Effector memory CD8-positive, alpha-beta T cell (primary cell): ENCODE results near the gene CSNK1A1.

Source experiments
- ATAC-seq: fragments of 150-1000 bp; cut with Tn5 transposase; replicated peaks from 2 replicates; pipeline ENCODE4 v1.10.0; 2021; ENCODE audit warnings: mild to moderate bottlenecking, moderate library complexity
- DNase-seq, 3 experiments: peaks; one replicate each; pipeline ENCODE4 v3.0.0; 2021
- H3K27ac Mint-ChIP-seq, 2 donors: one replicate each; pipeline ENCODE4 v1.8.0; 2022; ENCODE audit warnings: mild to moderate bottlenecking in 2 of 2, mixed read lengths in 2 of 2, moderate library complexity in 2 of 2
- H3K27me3 Mint-ChIP-seq, 2 donors: one replicate each; pipeline ENCODE4 v1.8.0; 2022; ENCODE audit warnings: mixed read lengths in 2 of 2
- H3K36me3 Mint-ChIP-seq: one replicate; pipeline ENCODE4 v1.8.0; 2022; ENCODE audit warnings: mild to moderate bottlenecking, moderate library complexity, mixed read lengths; ENCODE audit not compliant: insufficient read depth
- H3K4me1 Mint-ChIP-seq, 2 donors: one replicate each; pipeline ENCODE4 v1.8.0; 2022; ENCODE audit warnings: low read depth in 2 of 2, mixed read lengths in 2 of 2
- H3K4me3 Mint-ChIP-seq, 2 donors: one replicate each; pipeline ENCODE4 v1.8.0; 2022; ENCODE audit warnings: mild to moderate bottlenecking in 2 of 2, mixed read lengths in 2 of 2, moderate library complexity in 2 of 2
- H3K9me3 Mint-ChIP-seq, 2 donors: one replicate each; pipeline ENCODE4 v1.8.0; 2022; ENCODE audit warnings: mixed read lengths in 2 of 2

Gene CSNK1A1

GRCh38 chr5:149561848-149562247 lies 10.6 kb upstream of the CSNK1A1 start:
- no peaks in the 10 kb centered on the region for H3K27me3 Mint-ChIP-seq
- H3K4me1 Mint-ChIP-seq = peaks cover 0 to 2% of the 10 kb centered on the region in 2 donors
- no peak overlapping the region for H3K4me3 Mint-ChIP-seq
- H3K27ac Mint-ChIP-seq = peak overlapping the region in 1 of 2 donors; percentile 11
- ATAC-seq (no peak), DNase-seq (no peak)
- no peaks in the 10 kb centered on the region for H3K36me3 Mint-ChIP-seq
- no peaks in the 10 kb centered on the region for H3K9me3 Mint-ChIP-seq

GRCh38 chr5:149559706-149560105 lies 8.5 kb upstream of the CSNK1A1 start:
- no peak overlapping the region for H3K4me3 Mint-ChIP-seq
- ATAC-seq (no peak), DNase-seq (no peak)
- no peaks in the 10 kb centered on the region for H3K27me3 Mint-ChIP-seq
- no peak overlapping the region for H3K27ac Mint-ChIP-seq
- no peaks in the 10 kb centered on the region for H3K9me3 Mint-ChIP-seq
- no peaks in the 10 kb centered on the region for H3K36me3 Mint-ChIP-seq
- H3K4me1 Mint-ChIP-seq = peaks cover 0 to 2% of the 10 kb centered on the region in 2 donors

DNA sequence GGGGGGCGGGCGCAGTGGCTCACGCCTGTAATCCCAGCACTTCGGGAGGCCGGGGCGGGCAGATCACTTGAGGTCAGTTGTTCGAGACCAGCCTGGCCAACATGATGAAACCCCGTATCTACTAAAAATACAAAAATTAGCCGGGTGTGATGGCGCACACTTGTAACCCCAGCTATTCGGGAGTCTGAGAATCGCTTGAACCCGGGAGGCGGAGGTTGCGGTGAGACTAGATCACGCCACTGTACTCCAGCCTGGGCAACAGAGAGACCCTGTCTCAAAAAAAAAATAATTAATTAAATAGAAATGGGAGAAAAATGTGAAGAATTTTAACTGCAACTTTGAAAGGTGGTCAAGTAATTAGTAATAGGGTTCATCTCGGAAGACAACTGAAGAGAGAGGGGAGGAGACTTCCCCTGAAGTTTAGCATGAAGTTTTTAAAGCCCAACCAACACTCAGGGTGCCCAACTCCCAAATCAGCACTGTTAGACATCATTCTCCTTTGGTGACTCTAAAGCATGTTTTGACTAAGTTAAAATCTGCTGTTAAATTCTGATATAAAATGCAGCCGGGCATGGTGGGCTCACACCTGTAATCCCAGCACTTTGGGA lies 1.4 kb upstream of the CSNK1A1 start:
- DNase-seq (no peak), ATAC-seq (no peak)
- Mint-ChIP-seq H3K36me3 (peaks cover 42% of the 10 kb centered on the region), H3K27me3 (no peaks in the 10 kb centered on the region), H3K4me3 (no peak overlapping the region), H3K9me3 (no peaks in the 10 kb centered on the region), H3K4me1 (peaks cover 19 to 24% of the 10 kb centered on the region in 2 donors), H3K27ac (no peak overlapping the region)

DNA sequence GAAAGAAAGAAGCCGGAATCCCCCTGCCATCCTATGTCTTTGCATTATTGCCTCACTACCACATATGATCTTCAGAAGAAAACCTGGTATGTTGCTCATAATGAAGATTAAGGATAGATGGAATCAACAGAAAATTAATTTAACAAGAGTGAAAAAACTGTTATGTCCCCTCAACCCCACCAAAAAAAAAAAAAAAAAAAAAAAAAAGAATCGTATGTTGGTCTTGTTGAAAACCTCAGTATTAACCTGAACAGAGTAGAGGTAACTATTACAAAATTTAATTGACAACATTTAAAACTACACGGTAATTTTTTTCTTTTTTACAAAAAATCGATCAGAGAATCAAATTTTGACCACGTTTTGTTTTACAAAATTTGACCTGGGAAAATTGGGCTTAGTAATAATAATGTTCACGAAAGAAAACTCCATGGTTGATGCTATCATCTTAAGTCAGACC lies 827 bp upstream of the CSNK1A1 start:
- Mint-ChIP-seq H3K27me3 (no peaks in the 10 kb centered on the region), H3K36me3 (peaks cover 48% of the 10 kb centered on the region), H3K4me3 (peak overlapping the region; percentile 96 to 97), H3K4me1 (peaks cover 23 to 29% of the 10 kb centered on the region in 2 donors), H3K9me3 (no peaks in the 10 kb centered on the region), H3K27ac (peak overlapping the region; percentile 99)
- DNase-seq (no peak), ATAC-seq (no peak)

DNA sequence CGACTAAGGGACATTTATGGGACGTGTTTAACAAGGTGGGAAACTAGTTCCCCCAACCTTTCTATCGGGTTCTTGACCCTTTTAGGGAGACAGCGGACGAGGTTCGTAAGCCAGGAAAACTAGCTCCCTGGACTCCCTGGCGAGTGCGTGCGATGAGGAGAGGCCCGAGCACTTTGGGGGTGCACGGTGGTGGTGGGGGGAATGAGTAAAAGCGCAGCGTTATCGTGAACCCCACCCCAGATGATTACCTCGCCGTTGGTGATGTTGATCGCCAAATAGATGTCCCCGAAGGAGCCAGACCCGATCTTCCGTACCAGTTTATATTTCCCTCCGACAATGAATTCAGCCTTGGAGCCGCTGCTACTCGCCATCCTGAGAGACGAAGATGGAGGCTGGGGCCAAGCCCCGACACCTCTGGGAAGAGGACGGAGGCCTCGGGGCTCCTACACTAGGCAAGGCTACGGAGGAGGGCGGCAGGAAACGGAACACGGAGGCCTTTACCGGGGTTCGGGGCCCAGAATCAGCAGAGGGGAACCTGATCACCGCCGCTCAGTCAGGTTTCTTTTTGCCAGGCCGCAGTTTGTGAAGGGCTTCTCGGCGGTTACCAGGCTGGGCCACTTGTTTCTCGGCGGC lies 529 bp downstream of the CSNK1A1 start:
- DNase-seq = peak in 2 of 3 experiments; percentile 5 to 10
- Mint-ChIP-seq H3K36me3 (peaks cover 59% of the 10 kb centered on the region), H3K4me3 (peak overlapping the region; percentile 96 to 97), H3K27me3 (no peaks in the 10 kb centered on the region), H3K9me3 (no peaks in the 10 kb centered on the region), H3K27ac (peak overlapping the region; percentile 99), H3K4me1 (peaks cover 32 to 42% of the 10 kb centered on the region in 2 donors)
- ATAC-seq = no peak

DNA sequence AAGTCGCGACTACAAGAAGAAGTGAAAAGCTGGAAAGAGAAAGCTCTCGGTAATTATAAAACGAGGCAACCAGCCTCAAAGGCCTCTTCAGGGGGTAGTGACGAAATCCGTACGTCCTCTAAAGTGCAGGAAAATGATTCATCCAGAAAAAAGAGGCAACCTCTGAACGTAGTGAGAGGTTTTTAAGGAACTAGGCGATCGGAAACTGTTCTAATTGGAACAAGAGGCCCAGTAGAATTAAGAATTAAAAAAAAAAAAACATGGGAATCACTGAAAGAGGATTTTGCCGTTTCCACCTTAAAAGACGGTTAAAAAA lies 1.0 kb downstream of the CSNK1A1 start:
- peak overlapping the region; percentile 96 to 97 for H3K4me3 Mint-ChIP-seq
- H3K27ac Mint-ChIP-seq = peak overlapping the region; percentile 99
- H3K27me3 Mint-ChIP-seq = no peaks in the 10 kb centered on the region
- ATAC-seq (no peak), DNase-seq (no peak)
- no peaks in the 10 kb centered on the region for H3K9me3 Mint-ChIP-seq
- H3K36me3 Mint-ChIP-seq = peaks cover 64% of the 10 kb centered on the region
- peaks cover 32 to 45% of the 10 kb centered on the region in 2 donors for H3K4me1 Mint-ChIP-seq

- no peak for ATAC-seq
- DNase-seq = peak; percentile 15 to 19 (median 15)
- no peaks in the 10 kb centered on the region for H3K27me3 Mint-ChIP-seq
- peaks cover 32 to 45% of the 10 kb centered on the region in 2 donors for H3K4me1 Mint-ChIP-seq
- peak overlapping the region; percentile 96 to 97 for H3K4me3 Mint-ChIP-seq
- H3K9me3 Mint-ChIP-seq = no peaks in the 10 kb centered on the region
- peak overlapping the region; percentile 99 for H3K27ac Mint-ChIP-seq
- peaks cover 70% of the 10 kb centered on the region for H3K36me3 Mint-ChIP-seq
Measured at GRCh38 chr5:149549461-149550267, 1.6 kb downstream of the CSNK1A1 start.

GRCh38 chr5:149546974-149547373 lies 4.3 kb downstream of the CSNK1A1 start:
- ATAC-seq = no peak
- peaks cover 37 to 62% of the 10 kb centered on the region in 2 donors for H3K4me1 Mint-ChIP-seq
- DNase-seq = no peak
- no peaks in the 10 kb centered on the region for H3K27me3 Mint-ChIP-seq
- no peaks in the 10 kb centered on the region for H3K9me3 Mint-ChIP-seq
- peak overlapping the region; percentile 33 to 96 for H3K4me3 Mint-ChIP-seq
- peak overlapping the region in 1 of 2 donors; percentile 52 for H3K27ac Mint-ChIP-seq
- H3K36me3 Mint-ChIP-seq = peaks cover 85% of the 10 kb centered on the region

DNA sequence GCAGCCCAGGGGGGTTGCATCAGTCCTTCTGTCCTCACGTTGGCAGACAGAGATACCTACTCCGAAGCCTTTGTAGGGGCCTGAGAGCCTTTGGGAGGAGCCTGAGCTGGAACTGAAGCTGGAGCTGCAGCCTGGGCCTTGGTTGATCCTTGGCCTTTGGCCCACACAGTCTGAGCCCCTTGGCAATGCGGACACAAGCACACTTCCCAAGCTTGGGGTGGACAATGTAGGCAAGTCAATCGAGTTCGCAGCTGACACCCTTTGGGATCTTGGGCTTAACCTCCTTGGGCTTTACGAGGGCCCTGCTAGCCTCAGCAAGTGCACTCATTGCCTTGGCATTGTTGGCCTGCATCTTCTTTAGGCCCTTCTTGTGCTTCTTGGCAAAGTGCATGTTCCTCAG lies 5.9 kb downstream of the CSNK1A1 start:
- Mint-ChIP-seq H3K27me3 (no peaks in the 10 kb centered on the region), H3K4me1 (peaks cover 35 to 66% of the 10 kb centered on the region in 2 donors), H3K9me3 (no peaks in the 10 kb centered on the region), H3K4me3 (peak overlapping the region in 1 of 2 donors; percentile 96), H3K36me3 (peaks cover 83% of the 10 kb centered on the region), H3K27ac (peak overlapping the region in 1 of 2 donors; percentile 44)
- ATAC-seq (no peak), DNase-seq (no peak)

DNA sequence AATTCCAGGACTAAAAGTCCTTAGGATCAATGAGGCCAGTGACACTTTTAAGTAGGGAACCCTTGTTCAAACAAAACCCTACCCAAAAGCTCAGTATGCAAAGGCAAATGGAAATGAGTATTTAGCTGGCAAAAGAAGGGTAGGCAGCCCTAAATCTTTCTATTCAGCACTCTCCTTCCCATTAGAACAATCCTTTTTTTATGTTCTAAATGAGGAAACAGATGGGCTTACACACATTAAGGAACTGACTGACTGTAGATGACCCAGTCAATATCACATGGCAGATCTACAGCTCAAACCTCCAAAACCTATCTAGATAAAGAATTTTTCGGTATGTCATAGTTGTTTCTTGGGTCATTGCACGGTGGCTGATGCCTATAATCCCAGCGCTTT lies 7.2 kb downstream of the CSNK1A1 start:
- H3K4me1 Mint-ChIP-seq = peaks cover 38 to 61% of the 10 kb centered on the region in 2 donors
- ATAC-seq = no peak
- H3K9me3 Mint-ChIP-seq = no peaks in the 10 kb centered on the region
- H3K27ac Mint-ChIP-seq = peak overlapping the region; percentile 49 to 68
- DNase-seq = no peak
- H3K36me3 Mint-ChIP-seq = peaks cover 70% of the 10 kb centered on the region
- no peaks in the 10 kb centered on the region for H3K27me3 Mint-ChIP-seq
- peak overlapping the region in 1 of 2 donors; percentile 60 for H3K4me3 Mint-ChIP-seq

- H3K4me1 Mint-ChIP-seq = peaks cover 37 to 57% of the 10 kb centered on the region in 2 donors
- DNase-seq = no peak
- peaks cover 68% of the 10 kb centered on the region for H3K36me3 Mint-ChIP-seq
- H3K4me3 Mint-ChIP-seq = peak overlapping the region; percentile 43 to 60
- no peak for ATAC-seq
- no peaks in the 10 kb centered on the region for H3K27me3 Mint-ChIP-seq
- peak overlapping the region; percentile 49 to 68 for H3K27ac Mint-ChIP-seq
- H3K9me3 Mint-ChIP-seq = no peaks in the 10 kb centered on the region
Measured at GRCh38 chr5:149543361-149544027, 7.7 kb downstream of the CSNK1A1 start.

DNA sequence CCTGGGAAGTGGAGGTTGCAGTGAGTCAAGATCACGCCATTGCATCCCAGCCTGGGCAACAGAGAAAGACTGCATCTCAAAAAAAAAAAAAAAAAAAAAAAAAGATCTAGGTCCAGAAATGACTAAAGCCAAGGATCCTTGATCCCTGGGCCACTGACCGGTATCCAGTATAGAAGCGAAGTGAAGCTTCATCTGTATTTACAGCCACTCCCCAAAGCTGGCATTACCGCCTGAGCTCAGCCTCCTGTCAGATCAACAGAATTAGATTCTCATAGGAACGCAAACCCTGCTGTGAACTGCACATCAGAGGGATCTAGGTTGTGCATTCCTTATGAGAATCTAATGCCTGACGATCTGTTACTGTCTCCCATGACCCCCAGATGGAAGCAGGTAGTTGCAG lies 9.3 kb downstream of the CSNK1A1 start:
- Mint-ChIP-seq H3K9me3 (no peaks in the 10 kb centered on the region), H3K36me3 (peaks cover 67% of the 10 kb centered on the region), H3K4me3 (peak overlapping the region in 1 of 2 donors; percentile 38), H3K27me3 (no peaks in the 10 kb centered on the region), H3K27ac (peak overlapping the region in 1 of 2 donors; percentile 20), H3K4me1 (peaks cover 34 to 58% of the 10 kb centered on the region in 2 donors)
- DNase-seq (no peak), ATAC-seq (no peak)

DNA sequence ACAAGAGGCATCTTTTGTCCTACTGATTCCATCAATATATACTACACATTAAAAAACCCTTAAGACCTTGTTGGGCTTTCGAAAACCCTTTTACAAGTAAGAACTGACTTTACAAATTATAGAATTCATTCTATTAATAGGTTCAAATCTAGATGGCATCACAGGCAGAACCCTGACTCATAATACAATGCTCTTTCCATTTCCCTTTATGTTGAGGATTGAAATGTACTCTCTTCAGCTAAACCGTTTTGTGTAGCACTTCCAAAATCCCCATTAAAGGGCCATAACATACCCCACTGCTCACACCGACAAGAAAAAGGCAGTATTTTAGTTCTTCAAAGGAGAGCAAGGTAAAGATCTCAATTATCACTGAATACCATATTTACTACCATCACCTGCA lies 11.2 kb downstream of the CSNK1A1 start:
- ATAC-seq = no peak
- peaks cover 52% of the 10 kb centered on the region for H3K36me3 Mint-ChIP-seq
- H3K9me3 Mint-ChIP-seq = no peaks in the 10 kb centered on the region
- peaks cover 39 to 57% of the 10 kb centered on the region in 2 donors for H3K4me1 Mint-ChIP-seq
- peak overlapping the region; percentile 30 to 62 for H3K4me3 Mint-ChIP-seq
- peak overlapping the region in 1 of 2 donors; percentile 50 for H3K27ac Mint-ChIP-seq
- DNase-seq = no peak
- no peaks in the 10 kb centered on the region for H3K27me3 Mint-ChIP-seq
